Transverse colon (tissue), 4 donors: ENCODE measurements around the gene ISLR.

ENCODE experiments used
- CTCF ChIP-seq, 5 experiments: fragments of 200-600 bp in 3 of 5; fragments of 450-650 bp in 2 of 5; sonication (generic) in 3 of 5; IDR thresholded peaks; 1 replicate in 2 of 5; 2 replicates in 3 of 5; pipeline ENCODE4 v1.5.1; 2016 to 2017; ENCODE audit warnings: antibody characterized with exemption in 5 of 5, inconsistent platforms in 3 of 5, mild to moderate bottlenecking in 2 of 5, moderate library complexity in 1 of 5
- POLR2A ChIP-seq: fragments of 450-650 bp; IDR thresholded peaks from one replicate; pipeline ENCODE4 v1.6.1; 2016; ENCODE audit warnings: antibody characterized with exemption, mild to moderate bottlenecking, moderate library complexity
- POLR2AphosphoS5 ChIP-seq, 3 donors: sonication (generic); formaldehyde crosslinking; IDR thresholded peaks; one replicate each; pipeline ENCODE4 v1.6.1; 2016; ENCODE audit warnings: antibody characterized with exemption in 3 of 3

DNA sequence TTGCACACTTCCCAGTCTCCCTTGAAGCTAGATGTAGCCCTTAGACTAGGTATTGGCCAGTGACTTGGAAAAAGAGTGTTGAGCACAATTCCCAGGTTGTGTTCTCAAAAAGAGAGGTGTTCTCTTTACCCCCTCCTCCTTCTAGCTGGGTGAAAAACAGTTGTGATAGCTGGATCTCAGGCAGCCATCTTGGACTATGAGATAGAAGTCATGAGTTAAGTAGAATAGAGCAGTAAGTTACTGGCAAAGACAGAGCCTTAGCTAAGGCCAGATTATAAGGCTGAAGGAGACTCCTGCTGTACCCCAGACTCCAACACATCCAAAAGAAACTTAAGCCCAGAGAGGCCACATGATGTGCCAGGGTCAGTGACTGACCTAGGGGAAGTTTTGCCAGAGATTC, 37.2 kb downstream of the ISLR start:
- TF ChIP-seq POLR2AphosphoS5 (IDR thresholded peaks at IDR 0.05) (no peak), CTCF (IDR thresholded peaks at IDR 0.05) (no peak), POLR2A (no peak)
